Activated naive CD8-positive, alpha-beta T cell treated with anti-CD3 and anti-CD28 coated beads, Interleukin-2, amount 50 U/mL, for 16 hours (primary cell): ENCODE data around the gene ECPAS.
"Not testable (repeated sequence)": the region's sequence is repeated elsewhere in the genome, so short reads cannot be mapped to it uniquely, and the experiment has no call there.

ENCODE experiments used
- DNase-seq: peaks from one replicate; pipeline ENCODE4 v3.0.0-alpha.2; 2020; ENCODE audit warnings: low read depth, low spot score

The ECPAS gene

GRCh38 chr9:111349766-111350165, 134.4 kb downstream of the ECPAS start:
- DNase-seq, result no peak

GRCh38 chr9:111348821-111349271, 135.3 kb downstream of the ECPAS start:
- no peak for DNase-seq

GRCh38 chr9:111334318-111334863, 149.8 kb downstream of the ECPAS start:
- not testable (repeated sequence) for DNase-seq

GRCh38 chr9:111330124-111330523, 154.1 kb downstream of the ECPAS start, which contains the start of gene OR2K2:
Gene OR2K2, minus strand, starts transcription at chr9:111330224. Its CDS starts 1,791 bp downstream, at chr9:111328433.
- DNase-seq, result no peak

- DNase-seq, result no peak
Observed at GRCh38 chr9:111320631-111321030, 163.6 kb downstream of the ECPAS start.

GRCh38 chr9:111316796-111317195, 167.4 kb downstream of the ECPAS start:
- no peak for DNase-seq
